HCT116 (cell line): ENCODE results near the gene BSG. TPM values are rescaled to one million over a fixed set of nuclear protein-coding genes. Genes with fewer than 3 reads are reported as not detected.
"Not testable (repeated sequence)": the region's sequence is repeated elsewhere in the genome, so short reads cannot be mapped to it uniquely, and the experiment has no call there.

Experiments used
- ATAC-seq: fragments of 200-7000 bp; cut with Tn5 transposase; 2 replicates; pipeline ENCODE4 v1.9.1; 2020; ENCODE audit warnings: mild to moderate bottlenecking, moderate library complexity
- BruUV-seq: library from RNA; stranded (reverse); fragments of 400-500 nt; replicated peaks from 2 replicates; lab custom pipeline; 2021; lab: Mats Ljungman, UMichigan
- CTCF ChIA-PET: fragments of 300-600 bp; sonication (Branson Sonifier 250); formaldehyde crosslinking; loops from one replicate; lab custom pipeline; 2021; ENCODE audit warnings: antibody characterized with exemption; lab: Charles Lee
- POLR2A ChIA-PET: fragments of 300-600, 350-600 bp; sonication (Branson Sonifier 250); formaldehyde crosslinking; loops from one replicate; lab custom pipeline; 2021; ENCODE audit warnings: antibody characterized with exemption; lab: Charles Lee
- RAD21 ChIA-PET, 2 experiments: fragments of 300-600 bp; sonication (Branson Sonifier 250); formaldehyde crosslinking; loops; one replicate each; lab custom pipeline; 2023; ENCODE audit warnings: low total read pairs in 2 of 2; ENCODE audit not compliant: uncharacterized antibody in 2 of 2, unreplicated experiment in 2 of 2, low non-redundant PET in 1 of 2; lab: Charles Lee
- DNase-seq: peaks from one replicate; pipeline ENCODE4 v3.0.0-alpha.2; 2010; ENCODE audit warnings: low read depth, low spot score
- H2AFZ ChIP-seq: fragments of 200-600 bp; shearing (Covaris generic), sonication (generic); 2 replicates; pipeline ENCODE4 v1.6.1; 2017; ENCODE audit warnings: low read depth, mixed run types, mixed read lengths, antibody characterized with exemption, low read length; ENCODE audit not compliant: poor library complexity, severe bottlenecking
- H3K27ac ChIP-seq: 2 replicates; pipeline ENCODE4 v1.5.1; 2012; ENCODE audit warnings: low read depth, low read length
- H3K27me3 ChIP-seq: fragments of 200-600 bp; sonication (generic); 2 replicates; pipeline ENCODE4 v1.6.1; 2016; ENCODE audit warnings: mixed run types, low read length, mixed read lengths; ENCODE audit not compliant: insufficient read depth
- H3K36me3 ChIP-seq, 2 experiments: fragments of 200-500 bp in 1 of 2; fragments of 200-600 bp in 1 of 2; sonication (Bioruptor generic) in 1 of 2; sonication (generic) in 1 of 2; 2 replicates each; pipeline versions ENCODE4 v1.5.1 to v1.6.1; 2014 to 2016; ENCODE audit warnings: low read length in 2 of 2, inconsistent platforms in 1 of 2, mixed read lengths in 1 of 2, mixed run types in 1 of 2; ENCODE audit not compliant: insufficient read depth in 2 of 2, control insufficient read depth in 1 of 2
- H3K4me1 ChIP-seq, 2 experiments: fragments of 200-600 bp in 1 of 2; sonication (generic) in 1 of 2; 2 replicates each; pipeline versions ENCODE4 v1.5.1 to v1.6.1; 2012 to 2017; ENCODE audit warnings: low read length in 2 of 2, inconsistent platforms in 1 of 2, mild to moderate bottlenecking in 1 of 2, mixed read lengths in 1 of 2, mixed run types in 1 of 2, moderate library complexity in 1 of 2; ENCODE audit not compliant: insufficient read depth in 2 of 2, control insufficient read depth in 1 of 2
- H3K4me2 ChIP-seq: fragments of 200-600 bp; sonication (generic); 2 replicates; pipeline ENCODE4 v1.6.1; 2017; ENCODE audit warnings: mixed run types, low read length, mixed read lengths
- H3K4me3 ChIP-seq, 2 experiments: fragments of 200-600 bp in 1 of 2; sonication (generic) in 1 of 2; replicated peaks in 1 of 2; 2 replicates each; pipeline ENCODE4 v1.5.1; 2011 to 2016; ENCODE audit warnings: low read length in 2 of 2, control low read depth in 1 of 2, low read depth in 1 of 2, mild to moderate bottlenecking in 1 of 2, mixed read lengths in 1 of 2, mixed run types in 1 of 2
- H3K79me2 ChIP-seq: fragments of 200-600 bp; sonication (generic); 2 replicates; pipeline ENCODE4 v1.6.1; 2017; ENCODE audit warnings: mild to moderate bottlenecking, mixed run types, low read length, moderate library complexity, mixed read lengths; ENCODE audit not compliant: insufficient read depth
- H3K9ac ChIP-seq: fragments of 200-600 bp; sonication (generic); 2 replicates; pipeline ENCODE4 v1.6.1; 2016; ENCODE audit warnings: low read length, mixed read lengths
- H3K9me2 ChIP-seq: fragments of 200-600 bp; sonication (generic), shearing (Covaris generic); 2 replicates; pipeline ENCODE4 v1.6.1; 2017; ENCODE audit warnings: mixed run types, mild to moderate bottlenecking, moderate library complexity; ENCODE audit not compliant: insufficient read depth
- H3K9me3 ChIP-seq, 2 experiments: fragments of 200-500 bp in 1 of 2; fragments of 200-600 bp in 1 of 2; sonication (Bioruptor generic) in 1 of 2; sonication (generic) in 1 of 2; 2 replicates each; pipeline ENCODE4 v1.6.1; 2014 to 2017; ENCODE audit warnings: low read length in 2 of 2, mixed read lengths in 2 of 2, inconsistent platforms in 1 of 2, low read depth in 1 of 2, mild to moderate bottlenecking in 1 of 2, mixed run types in 1 of 2, moderate library complexity in 1 of 2; ENCODE audit not compliant: control insufficient read depth in 1 of 2, insufficient read depth in 1 of 2
- H4K20me1 ChIP-seq: fragments of 200-600 bp; sonication (generic), shearing (Covaris generic); 2 replicates; pipeline ENCODE4 v1.6.1; 2017; ENCODE audit warnings: mixed run types, mild to moderate bottlenecking, moderate library complexity; ENCODE audit not compliant: insufficient read depth
- CEBPB ChIP-seq: IDR thresholded peaks from 2 replicates; pipeline ENCODE4 v1.6.1; 2012; ENCODE audit warnings: low read depth
- JUND ChIP-seq: IDR thresholded peaks from 2 replicates; pipeline ENCODE4 v1.6.1; 2012
- SIN3A ChIP-seq: IDR thresholded peaks from 2 replicates; pipeline ENCODE4 v1.6.1; 2012; ENCODE audit warnings: low read depth
- SP1 ChIP-seq: IDR thresholded peaks from 2 replicates; pipeline ENCODE4 v1.6.1; 2012; ENCODE audit warnings: low read depth
- SRF ChIP-seq: IDR thresholded peaks from 2 replicates; pipeline ENCODE4 v1.6.1; 2012; ENCODE audit warnings: low read depth
- TCF7L2 ChIP-seq: IDR thresholded peaks from 2 replicates; pipeline ENCODE4 v1.7.0; 2011; ENCODE audit warnings: borderline replicate concordance, inconsistent platforms; ENCODE audit not compliant: insufficient read depth, insufficient read length; ENCODE audit errors: extremely low read depth
- ZNF274 ChIP-seq: fragments of 200-500 bp; sonication (Bioruptor generic); IDR thresholded peaks from 2 replicates; pipeline ENCODE4 v1.6.1; 2014; ENCODE audit warnings: mild to moderate bottlenecking, low read depth, low read length, inconsistent platforms
- intact Hi-C: fragments of 100-400 bp; cut with micrococcal nuclease; formaldehyde crosslinking; loops from 2 replicates; pipeline ENCODE4 v1.10.0; 2022
- total RNA-seq: library from RNA; stranded (reverse); gene quantifications from one replicate; pipeline ENCODE4 v1.2.1, GENCODE V29; 2021; ENCODE audit not compliant: unreplicated experiment
- TF ChIP-seq, protein P1 (sequence below): IDR thresholded peaks from 2 replicates; pipeline ENCODE4 v1.6.1; 2011; ENCODE audit warnings: mild to moderate bottlenecking, low read length, moderate library complexity; ENCODE audit not compliant: insufficient replicate concordance; ENCODE audit errors: extremely low read depth

The BSG gene
- total RNA-seq, 1 experiment from 2014 or later, result 603 TPM

DNA sequence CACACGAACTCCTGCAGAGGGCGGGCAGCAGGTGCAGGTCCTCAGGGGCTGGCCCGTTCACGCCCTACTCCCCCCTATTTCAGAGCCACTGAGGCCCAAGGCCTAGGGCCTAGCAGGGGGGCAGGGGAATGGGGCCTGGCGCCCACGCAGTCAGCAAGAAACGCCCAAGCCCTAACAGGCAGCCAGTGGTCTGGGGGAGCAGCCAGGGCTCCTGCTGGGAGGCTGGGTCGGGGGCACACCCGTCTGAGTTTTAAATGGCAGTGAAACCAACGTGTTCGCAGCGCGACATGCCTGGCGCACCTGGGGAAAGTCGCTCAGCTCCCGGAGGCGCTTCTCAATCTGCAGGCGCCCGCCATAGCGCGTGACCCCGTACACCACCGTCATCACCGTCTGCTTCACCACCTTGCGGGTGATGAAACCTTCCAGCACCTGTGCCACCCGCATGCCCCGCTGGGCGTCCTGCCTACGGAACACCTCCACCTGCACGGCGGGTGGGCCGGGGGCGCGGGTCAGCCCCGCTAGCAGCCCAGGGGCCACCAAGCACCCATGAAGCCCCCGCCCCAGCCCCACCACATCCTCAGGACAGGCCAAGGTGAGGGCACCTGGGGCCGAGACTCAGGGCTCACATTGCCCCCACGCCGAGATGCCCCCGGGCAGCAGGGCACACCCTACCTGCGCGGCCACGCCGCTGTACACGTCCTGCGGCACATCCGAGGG is 47.0 kb downstream of the BSG start:
- H3K9me3 ChIP-seq, result no peaks in the 10 kb centered on the region
- H3K36me3 ChIP-seq, result peaks cover 0 to 42% of the 10 kb centered on the region in 2 experiments; a peak in 2 of 4 replicates
- H4K20me1 ChIP-seq, result no peaks in the 10 kb centered on the region
- no peak overlapping the region for H3K4me2 ChIP-seq
- H3K27me3 ChIP-seq, result no peaks in the 10 kb centered on the region
- no peaks in the 10 kb centered on the region for H3K9me2 ChIP-seq
- no peak overlapping the region for H3K27ac ChIP-seq
- ChIA-PET POLR2A (no interaction called here), CTCF (no interaction called here), RAD21 (no interaction called here)
- no peak for TF ChIP-seq CEBPB
- no peak for TF ChIP-seq JUND
- no peak for TF ChIP-seq SP1
- intact Hi-C loops, result no loop called here
- BruUV-seq, result no TSS peak
- H3K4me1 ChIP-seq, result peaks cover 4 to 11% of the 10 kb centered on the region in 2 experiments; a peak in 3 of 4 replicates
- no peaks in the 10 kb centered on the region for H3K79me2 ChIP-seq
- no peak overlapping the region for H3K4me3 ChIP-seq
- ATAC-seq (no peak), DNase-seq (no peak)
- no peak overlapping the region for H2AFZ ChIP-seq
- H3K9ac ChIP-seq, result no peak overlapping the region

DNA sequence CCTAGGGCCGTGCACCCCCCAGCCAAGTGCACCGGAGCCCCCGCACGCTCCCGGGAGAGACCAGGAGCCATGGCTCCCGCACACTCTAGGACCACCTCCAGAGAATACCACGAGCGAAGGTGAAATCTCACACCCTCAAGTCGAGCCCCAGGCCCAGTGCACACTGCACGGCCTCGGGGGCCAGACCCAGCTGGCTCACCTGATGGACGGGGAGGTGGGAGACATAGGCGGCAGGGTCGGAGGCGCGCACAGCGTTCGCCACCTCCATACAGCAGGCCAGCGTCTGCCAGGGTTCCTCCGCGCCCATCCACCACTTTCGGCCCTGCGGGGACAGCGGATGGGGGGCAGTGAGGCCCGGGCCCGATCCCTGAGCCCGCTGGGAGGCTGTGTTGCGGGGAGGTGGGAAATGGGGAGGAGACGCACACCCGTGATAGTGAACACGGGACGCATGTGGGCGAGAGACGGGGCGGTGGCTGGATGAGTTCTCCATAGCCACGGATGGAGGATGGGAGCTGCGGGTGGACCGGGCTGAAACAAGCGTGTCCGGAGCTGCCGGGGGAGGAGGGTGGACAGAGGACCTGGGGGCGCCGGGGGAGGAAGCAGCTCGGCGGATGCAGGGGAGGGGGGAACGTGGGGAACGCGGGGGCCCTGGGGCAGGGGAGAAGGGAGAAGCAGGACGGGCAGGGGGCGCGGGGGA is 47.9 kb downstream of the BSG start:
- Histone ChIP-seq H3K27ac (no peak overlapping the region; the same call in 1 of the 2 replicates), H3K9me2 (no peaks in the 10 kb centered on the region), H3K4me2 (no peak overlapping the region), H2AFZ (no peak overlapping the region), H3K4me3 (no peak overlapping the region), H3K9ac (no peak overlapping the region), H3K4me1 (peaks cover 4 to 19% of the 10 kb centered on the region in 2 experiments; a peak in 3 of 4 replicates), H3K79me2 (no peaks in the 10 kb centered on the region), H3K27me3 (no peaks in the 10 kb centered on the region), H3K36me3 (peaks cover 0 to 44% of the 10 kb centered on the region in 2 experiments; a peak in 2 of 4 replicates), H4K20me1 (no peaks in the 10 kb centered on the region), H3K9me3 (no peaks in the 10 kb centered on the region)
- TF ChIP-seq SIN3A (no peak), SRF (no peak), CEBPB (no peak), JUND (no peak), ZNF274 (no peak), TCF7L2 (no peak), SP1 (no peak)
- TF ChIP-seq, protein P1, sequence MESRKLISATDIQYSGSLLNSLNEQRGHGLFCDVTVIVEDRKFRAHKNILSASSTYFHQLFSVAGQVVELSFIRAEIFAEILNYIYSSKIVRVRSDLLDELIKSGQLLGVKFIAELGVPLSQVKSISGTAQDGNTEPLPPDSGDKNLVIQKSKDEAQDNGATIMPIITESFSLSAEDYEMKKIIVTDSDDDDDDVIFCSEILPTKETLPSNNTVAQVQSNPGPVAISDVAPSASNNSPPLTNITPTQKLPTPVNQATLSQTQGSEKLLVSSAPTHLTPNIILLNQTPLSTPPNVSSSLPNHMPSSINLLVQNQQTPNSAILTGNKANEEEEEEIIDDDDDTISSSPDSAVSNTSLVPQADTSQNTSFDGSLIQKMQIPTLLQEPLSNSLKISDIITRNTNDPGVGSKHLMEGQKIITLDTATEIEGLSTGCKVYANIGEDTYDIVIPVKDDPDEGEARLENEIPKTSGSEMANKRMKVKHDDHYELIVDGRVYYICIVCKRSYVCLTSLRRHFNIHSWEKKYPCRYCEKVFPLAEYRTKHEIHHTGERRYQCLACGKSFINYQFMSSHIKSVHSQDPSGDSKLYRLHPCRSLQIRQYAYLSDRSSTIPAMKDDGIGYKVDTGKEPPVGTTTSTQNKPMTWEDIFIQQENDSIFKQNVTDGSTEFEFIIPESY, result no peak
- POLR2A ChIA-PET, result no interaction called here
- intact Hi-C loops, result no loop called here
- no peak for DNase-seq
- CTCF ChIA-PET, result no interaction called here
- ATAC-seq, result no peak
- no TSS peak for BruUV-seq
- RAD21 ChIA-PET, result no interaction called here

DNA sequence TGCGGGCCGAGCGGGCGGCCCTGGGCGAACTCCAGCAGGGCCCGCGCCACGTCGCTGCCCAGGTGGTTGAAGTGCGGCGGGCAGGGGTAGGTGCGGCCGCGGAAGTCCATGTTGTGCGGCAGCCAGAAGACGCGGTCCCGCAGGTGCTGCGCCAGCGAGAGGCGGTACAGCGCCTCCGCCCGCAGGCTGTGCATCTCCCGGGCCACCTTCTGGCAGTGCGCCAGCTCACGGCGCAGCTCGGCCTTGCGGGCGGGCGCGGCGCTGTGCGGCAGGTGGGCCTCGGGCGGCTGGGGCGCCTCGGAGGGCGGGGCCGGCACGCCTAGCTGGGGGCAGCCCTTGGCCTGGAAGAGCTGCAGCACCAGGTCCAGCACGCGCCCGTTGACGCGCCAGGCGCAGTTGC is 48.8 kb downstream of the BSG start:
- RAD21 ChIA-PET, intact Hi-C loops, H3K4me2 ChIP-seq, H3K79me2 ChIP-seq, H3K4me3 ChIP-seq, H2AFZ ChIP-seq, H3K27me3 ChIP-seq, H3K9ac ChIP-seq, DNase-seq, BruUV-seq, ATAC-seq, H3K9me2 ChIP-seq, POLR2A ChIA-PET, H3K27ac ChIP-seq, CTCF ChIA-PET, H3K9me3 ChIP-seq, H4K20me1 ChIP-seq: not testable (repeated sequence)
- H3K36me3 ChIP-seq, result peaks cover 0 to 49% of the 10 kb centered on the region in 2 experiments; a peak in 2 of 4 replicates
- peaks cover 4 to 21% of the 10 kb centered on the region in 2 experiments; a peak in 3 of 4 replicates for H3K4me1 ChIP-seq
